Choroid plexus epithelial cell (primary cell): ENCODE results near the gene NT5M.

Experiments
- DNase-seq: peaks from one replicate; pipeline ENCODE4 v3.0.0-alpha.2; 2010; ENCODE audit warnings: low read depth
- H3K4me3 ChIP-seq: 2 replicates; pipeline ENCODE4 v1.5.1; 2011; ENCODE audit warnings: low read depth, mild to moderate bottlenecking, control low read depth, low read length, moderate library complexity
- CTCF ChIP-seq: conservative IDR thresholded peaks from 2 replicates; pipeline ENCODE4 v1.5.1; 2011; ENCODE audit warnings: low read depth, mild to moderate bottlenecking, control low read depth, inconsistent platforms, low read length, moderate library complexity

The NT5M gene

GRCh38 chr17:17384961-17385360 is 81.8 kb downstream of the NT5M start:
- no peak for TF ChIP-seq CTCF
- no peak overlapping the region for H3K4me3 ChIP-seq
- no peak for DNase-seq

DNA sequence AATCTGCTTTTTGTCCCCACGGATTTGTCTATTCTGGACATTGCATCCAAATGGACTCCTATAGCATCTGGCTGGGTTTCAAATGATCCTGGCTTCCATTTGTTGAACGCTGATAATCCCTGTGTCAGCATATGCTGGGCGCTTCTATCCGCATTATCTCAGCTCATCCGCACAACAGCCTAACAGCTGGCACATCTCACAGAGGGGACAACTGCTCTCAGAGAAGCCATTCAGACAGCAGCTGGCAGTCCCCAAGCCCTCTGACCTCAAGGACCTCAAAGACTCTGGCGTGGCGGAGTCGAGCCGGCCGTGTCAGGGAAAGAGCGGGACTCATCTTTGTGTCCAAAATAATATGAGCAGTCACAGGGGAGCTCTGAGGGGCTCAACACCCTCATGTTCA is 82.3 kb downstream of the NT5M start:
- no peak for DNase-seq
- no peak for TF ChIP-seq CTCF
- H3K4me3 ChIP-seq = no peak overlapping the region

DNA sequence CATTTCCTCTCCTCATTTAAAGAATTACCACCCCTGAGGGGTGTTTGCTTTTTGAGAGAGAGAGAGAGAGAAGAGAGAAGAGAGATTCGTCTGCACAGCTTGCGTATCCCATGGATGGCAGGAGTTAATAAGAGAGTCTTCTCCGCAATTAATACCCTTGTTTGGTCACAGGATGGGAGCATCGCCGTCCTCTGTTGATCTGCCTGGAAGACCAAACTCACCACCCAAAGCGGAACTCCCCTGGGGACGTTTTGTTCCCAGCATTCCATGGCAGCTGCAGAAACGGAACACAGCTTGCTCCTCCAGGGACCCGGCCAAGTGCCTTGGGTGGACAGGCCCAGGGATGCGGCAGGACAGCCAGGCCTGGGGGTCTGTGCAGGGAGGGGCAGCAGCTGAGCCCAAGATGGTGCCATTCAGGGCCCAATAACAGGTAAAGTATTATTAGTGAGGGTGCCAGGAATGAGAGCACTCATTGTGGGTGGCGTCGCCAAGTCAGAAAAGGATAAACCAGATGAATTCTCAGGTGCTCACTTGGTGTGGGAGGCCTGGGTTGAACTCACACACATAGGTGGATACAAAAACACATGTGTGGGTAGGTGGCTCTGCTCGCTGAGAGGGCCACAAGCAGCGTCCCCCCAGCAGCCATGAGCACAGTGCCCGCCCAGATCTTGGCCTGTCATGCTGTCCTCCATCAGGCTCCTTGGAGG is 83.1 kb downstream of the NT5M start:
- TF ChIP-seq CTCF = no peak
- H3K4me3 ChIP-seq = no peak overlapping the region
- DNase-seq = no peak

GRCh38 chr17:17387017-17387497 is 83.9 kb downstream of the NT5M start:
- H3K4me3 ChIP-seq = no peak overlapping the region
- no peak for DNase-seq
- no peak for TF ChIP-seq CTCF

DNA sequence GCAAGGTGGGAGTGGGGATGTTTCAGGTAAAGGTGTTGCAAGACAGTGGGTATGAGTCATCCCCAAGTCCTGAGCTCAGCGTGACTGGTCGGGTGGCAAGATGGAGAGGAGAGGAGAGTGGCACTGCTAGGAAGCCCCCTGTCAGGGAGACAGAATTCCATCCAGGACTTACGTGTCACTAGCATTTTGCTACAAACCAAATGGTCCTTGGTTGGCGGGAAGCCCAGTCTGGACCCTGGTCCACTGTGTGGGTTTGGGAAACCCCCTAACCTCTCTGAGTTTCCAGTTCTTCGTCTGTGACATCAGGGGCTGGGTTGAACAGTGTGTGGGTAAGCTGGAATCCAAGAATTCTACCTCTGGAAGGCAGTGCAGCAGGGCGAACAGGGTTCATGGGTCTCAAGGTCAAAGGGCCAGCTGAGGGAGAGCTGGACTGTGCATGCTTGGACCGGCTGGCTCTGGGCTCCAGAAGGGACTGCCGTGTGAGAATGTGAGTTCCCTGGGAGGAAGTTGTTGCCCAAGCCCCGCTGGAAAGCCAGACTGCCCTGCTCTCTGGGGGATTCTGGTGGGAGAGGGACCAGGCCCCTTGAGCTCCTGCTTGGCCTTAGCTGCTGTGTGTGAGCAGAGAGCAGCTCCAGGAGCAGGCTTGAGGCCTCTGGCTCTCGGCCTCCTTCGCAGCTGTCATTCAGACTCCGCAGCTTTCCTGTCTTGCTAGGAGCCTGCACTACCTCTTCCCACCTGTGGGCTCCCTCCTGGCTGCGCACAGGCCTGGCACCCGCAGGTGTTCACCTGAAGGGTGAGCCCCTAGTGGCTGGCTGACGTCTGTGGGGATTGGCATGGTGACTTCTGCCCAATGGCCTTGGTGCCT is 84.6 kb downstream of the NT5M start:
- no peak overlapping the region for H3K4me3 ChIP-seq
- DNase-seq = no peak
- peak; percentile 42 for TF ChIP-seq CTCF

GRCh38 chr17:17388657-17389496 is 85.7 kb downstream of the NT5M start:
- TF ChIP-seq CTCF = no peak
- H3K4me3 ChIP-seq = no peak overlapping the region
- DNase-seq = no peak
